GM19328 (cell line): ENCODE results near the gene MBTPS1.

Experiments
- ATAC-seq: cut with Tn5 transposase; IDR thresholded peaks from one replicate; pipeline ENCODE4 v1.9.1; 2021; ENCODE audit warnings: mild to moderate bottlenecking, moderate library complexity; ENCODE audit not compliant: unreplicated experiment

MBTPS1 gene

GRCh38 chr16:84014570-84015327, 102.0 kb downstream of the MBTPS1 start:
- no peak for ATAC-seq

GRCh38 chr16:84013787-84014569, 102.8 kb downstream of the MBTPS1 start:
- peak; percentile 49 for ATAC-seq

GRCh38 chr16:84009282-84009681, 107.5 kb downstream of the MBTPS1 start:
- no peak for ATAC-seq

- no peak for ATAC-seq
These were observed 108.8 kb downstream of the MBTPS1 start for GRCh38 chr16:84007965-84008364.

- ATAC-seq, result no peak
These were observed 109.2 kb downstream of the MBTPS1 start for GRCh38 chr16:84007520-84007919.

- no peak for ATAC-seq
These were observed 111.4 kb downstream of the MBTPS1 start for GRCh38 chr16:84005391-84005790.

GRCh38 chr16:84004442-84004841, 112.3 kb downstream of the MBTPS1 start:
- no peak for ATAC-seq
